Mucosa of gallbladder (tissue), 1 donor: ENCODE data around the gene PACSIN2. TPM values are rescaled to one million over a fixed set of nuclear protein-coding genes. Genes with fewer than 3 reads are reported as not detected.
"Not testable (repeated sequence)": the region's sequence is repeated elsewhere in the genome, so short reads cannot be mapped to it uniquely, and the experiment has no call there.

Source experiments
- DNase-seq: peaks from one replicate; pipeline ENCODE4 v3.0.0-alpha.2; 2020; ENCODE audit warnings: low spot score
- total RNA-seq: library from RNA; stranded (reverse); gene quantifications from one replicate; pipeline ENCODE4 v1.2.1, GENCODE V29; 2021
- donor health status: DM: no; HTN: no; CAD: no.

PACSIN2 gene
- total RNA-seq, 1 donor from 2014 or later: 182 TPM

DNA sequence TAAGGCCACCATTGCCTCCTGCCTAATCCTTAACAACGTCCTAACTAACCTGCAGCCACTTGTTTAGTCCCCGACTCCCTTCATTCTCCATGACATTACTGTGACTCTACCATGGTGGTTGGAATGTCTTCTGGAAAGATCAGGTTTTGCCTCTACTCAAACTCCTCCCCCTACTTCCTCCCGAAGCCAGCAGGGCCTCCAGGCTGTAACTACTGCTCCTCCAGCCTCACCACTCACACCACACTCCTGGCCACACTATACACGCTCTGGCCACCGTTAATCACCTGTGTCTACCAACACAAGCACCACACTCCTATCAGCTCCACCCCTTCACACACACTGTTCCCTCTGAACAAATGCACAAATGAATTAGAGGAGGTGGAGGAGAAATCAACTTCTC, 69.2 kb downstream of the PACSIN2 start:
- no peak for DNase-seq

DNA sequence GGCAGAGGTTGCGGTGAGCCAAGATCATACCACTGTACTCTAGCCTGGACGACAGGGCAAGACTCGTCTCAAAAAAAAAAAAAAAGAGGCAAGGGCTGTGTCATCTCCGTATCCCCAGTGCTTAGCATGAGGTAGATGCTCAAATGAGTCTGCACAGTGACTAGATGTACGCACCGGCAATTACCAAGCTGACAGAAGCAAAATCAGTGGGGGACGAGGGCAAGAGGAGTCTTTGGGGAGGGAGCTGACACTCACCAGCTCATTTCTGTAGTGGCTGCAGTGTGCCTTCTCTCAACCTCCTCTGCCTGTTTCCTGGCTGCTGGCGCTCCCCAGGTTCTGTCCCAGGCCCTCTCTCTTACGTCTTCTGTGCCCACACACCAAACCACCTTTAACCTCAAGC, 69.9 kb downstream of the PACSIN2 start:
- no peak for DNase-seq

- DNase-seq: no peak
Measured at GRCh38 chr22:42944409-42944808, 70.5 kb downstream of the PACSIN2 start.

- DNase-seq: no peak
Measured at GRCh38 chr22:42943981-42944380, 71.0 kb downstream of the PACSIN2 start.

DNA sequence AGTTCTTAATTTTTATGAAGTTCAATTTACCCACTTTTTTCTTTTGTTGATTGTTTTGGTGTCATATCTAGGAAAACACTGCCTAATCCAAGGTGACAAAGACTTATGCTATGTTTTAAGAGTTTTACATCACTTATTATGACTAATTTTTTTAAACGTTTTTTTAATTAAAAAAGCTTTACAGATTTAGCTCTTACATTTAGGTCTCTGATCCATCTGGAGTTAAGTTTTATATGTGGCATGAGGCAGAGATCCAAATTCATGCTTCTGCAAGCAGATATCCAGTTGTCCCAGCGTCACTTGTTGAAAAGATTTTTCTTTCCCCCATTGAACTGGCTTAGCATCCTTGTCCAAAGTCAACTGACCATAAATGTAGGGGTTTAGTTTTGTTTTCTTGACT, 72.6 kb downstream of the PACSIN2 start:
- DNase-seq: no peak

DNA sequence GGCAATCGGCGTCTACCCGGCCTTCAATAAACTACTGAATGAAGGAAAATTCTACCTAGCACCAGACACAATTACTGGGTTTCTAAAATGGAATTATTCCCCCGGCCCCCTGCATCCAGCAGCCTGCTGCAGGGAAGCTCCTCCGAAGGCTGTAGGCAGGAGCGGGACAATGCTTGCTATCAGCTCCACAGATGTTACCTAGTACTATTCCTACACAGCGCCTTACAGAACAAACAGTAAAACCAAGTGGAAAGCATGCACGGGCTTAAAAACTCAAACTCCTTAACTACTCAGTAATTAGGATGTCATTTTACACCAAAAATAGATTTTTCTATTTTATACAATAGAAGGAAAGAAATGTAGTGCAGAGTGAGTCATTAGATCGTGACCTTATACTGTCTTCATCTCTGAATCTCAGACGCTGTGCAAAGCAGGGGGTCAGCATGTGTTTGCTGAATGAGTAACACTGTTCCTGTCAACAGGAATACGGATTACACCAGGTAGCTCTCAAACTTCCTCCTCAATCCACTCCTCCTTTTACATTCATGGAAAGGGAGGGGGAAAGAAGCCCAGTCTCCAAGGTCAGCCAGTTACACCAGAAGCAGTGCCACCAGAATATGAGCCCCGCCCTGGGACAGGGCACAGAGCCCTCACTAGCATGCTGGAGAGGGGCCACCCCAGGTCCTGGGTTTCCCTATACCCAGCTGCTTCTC, 74.9 kb downstream of the PACSIN2 start:
- DNase-seq: peak; percentile 89

- DNase-seq: no peak
Measured at GRCh38 chr22:42939451-42939881, 75.5 kb downstream of the PACSIN2 start.

DNA sequence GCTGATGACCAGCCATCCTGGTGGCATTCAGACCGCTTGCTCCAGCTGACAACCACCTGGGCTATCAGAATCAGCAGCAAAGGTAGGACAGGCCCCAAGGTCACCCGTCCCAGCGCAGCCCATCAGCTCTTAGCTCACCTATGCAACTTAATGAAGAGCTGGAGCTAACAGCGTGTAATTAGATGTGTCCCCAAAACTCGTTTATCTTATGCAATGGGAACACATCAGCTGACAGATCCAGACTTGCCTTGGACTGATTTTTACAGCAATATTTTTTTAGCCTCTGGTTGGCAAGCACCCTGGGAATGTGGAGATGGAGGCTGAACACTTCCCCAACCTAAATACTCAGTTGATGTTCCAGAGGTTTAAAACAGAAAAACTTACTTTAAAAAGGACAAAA, 76.0 kb downstream of the PACSIN2 start:
- DNase-seq: no peak

DNA sequence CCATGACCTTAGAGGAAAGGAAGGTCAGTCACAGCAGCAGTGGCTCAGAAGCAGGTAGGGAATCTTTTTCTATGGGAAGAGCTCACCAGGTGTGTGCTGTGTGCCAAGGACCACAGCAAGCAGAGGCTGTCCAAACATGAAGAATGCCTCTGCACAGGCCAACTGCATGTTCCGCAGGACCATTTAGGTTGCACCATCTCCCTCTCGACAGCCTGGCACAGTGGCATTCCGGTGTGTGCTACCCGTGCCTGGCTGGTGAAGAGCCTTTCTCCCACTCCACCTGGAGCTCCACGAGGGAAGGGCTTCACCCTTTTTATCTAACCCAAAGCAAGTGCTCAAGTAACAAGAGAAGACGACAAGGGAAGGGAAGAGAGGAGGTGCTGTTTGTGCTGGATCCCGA, 76.5 kb downstream of the PACSIN2 start:
- DNase-seq: no peak

DNA sequence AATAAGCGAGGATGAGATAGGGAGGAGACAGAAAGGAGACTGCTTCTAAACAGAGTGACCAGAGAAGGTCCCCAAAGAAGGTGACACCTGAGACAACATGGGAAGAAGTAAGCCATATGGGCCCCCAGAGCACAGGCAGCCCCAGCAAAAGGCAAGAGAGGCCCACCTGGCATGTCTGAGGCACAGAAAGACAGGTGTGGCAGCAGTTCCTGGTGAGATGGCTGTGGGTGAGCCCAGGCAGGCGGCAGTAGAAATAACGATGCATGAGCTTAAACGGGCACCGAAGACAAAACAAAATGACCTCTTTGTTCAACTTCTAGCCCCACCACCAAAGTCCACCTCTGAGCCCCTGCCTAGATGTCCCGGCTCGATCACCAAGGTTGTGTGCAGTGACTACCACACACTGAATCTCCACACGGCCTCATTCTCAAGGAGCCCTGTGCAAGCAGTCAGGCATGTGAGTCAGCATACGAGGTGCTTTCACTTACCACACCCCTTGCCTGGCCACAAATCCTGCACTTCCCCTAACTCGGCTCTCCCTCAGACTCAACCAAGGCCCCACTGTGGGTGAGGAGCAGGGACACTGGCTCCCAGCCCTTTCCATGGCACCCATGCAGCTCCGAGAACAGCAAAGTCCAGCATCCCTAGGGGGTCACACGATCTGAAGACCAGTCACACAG, 77.6 kb downstream of the PACSIN2 start:
- DNase-seq: peak; percentile 58

DNA sequence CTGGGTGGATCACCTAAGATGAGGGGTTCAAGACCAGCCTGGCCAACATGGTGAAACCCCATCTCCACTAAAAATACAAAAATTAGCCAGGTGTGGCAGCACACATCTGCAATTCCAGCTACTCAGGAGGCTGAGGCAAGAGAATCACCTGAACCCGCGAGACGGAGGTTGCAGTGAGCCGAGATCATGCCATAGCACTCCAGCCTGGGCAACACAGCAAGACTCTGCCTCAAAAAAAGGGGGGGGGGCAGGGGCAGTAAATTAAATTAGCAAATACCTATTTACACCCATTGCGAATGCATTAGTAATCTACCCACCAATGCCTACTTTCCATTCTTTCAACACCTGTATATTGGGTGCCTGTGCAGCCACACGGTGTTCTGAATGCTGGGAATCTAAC, 78.3 kb downstream of the PACSIN2 start:
- not testable (repeated sequence) for DNase-seq

DNA sequence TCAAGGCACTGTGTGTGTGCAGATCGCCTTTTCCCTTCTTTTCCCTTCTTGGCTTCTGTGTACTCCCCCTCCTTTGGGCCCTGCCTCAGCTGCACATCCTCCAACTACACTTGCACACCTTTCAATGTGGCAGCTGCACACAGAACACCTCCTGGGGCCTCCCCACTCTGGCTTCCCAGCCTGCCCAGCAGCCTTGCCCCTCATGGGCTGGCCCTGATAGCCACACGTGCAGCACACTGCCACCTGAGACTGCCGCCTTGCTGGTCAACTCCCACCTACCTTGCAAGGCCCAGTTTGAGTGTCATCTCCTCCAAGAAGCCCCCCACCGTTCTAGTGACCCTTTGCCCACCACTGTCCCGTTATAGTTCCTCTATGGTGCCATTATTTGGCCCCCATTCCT, 80.6 kb downstream of the PACSIN2 start:
- DNase-seq: no peak

DNA sequence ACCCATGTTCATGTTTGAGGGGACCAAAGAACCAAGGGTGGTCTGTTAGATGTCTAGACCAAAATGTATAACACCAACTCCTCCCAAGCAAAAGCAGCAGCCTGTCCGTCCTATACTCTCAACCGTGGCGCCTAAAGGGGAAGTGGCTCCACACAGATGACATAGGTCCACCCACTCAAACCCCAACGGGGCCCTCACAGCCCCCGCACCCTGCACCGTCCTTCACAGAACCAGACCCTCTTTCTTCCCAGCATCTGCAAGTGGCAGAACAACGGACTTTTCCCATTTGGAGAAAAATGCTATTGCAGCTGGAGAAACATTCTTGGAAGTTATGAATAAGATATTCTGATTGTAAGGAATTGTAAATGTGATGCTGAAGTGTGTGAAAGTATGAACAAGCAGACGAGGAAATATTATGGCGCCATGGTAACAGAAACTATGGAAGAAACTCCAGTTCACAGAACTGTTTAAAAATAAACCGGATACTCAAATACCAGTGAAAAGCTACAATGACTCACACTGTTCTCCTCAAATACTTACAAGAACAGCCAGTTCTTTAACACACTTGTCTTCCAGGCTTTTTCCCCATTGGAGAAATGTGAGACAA, 81.4 kb downstream of the PACSIN2 start:
- DNase-seq: no peak

GRCh38 chr22:42932857-42933484, 82.0 kb downstream of the PACSIN2 start:
- DNase-seq: no peak

DNA sequence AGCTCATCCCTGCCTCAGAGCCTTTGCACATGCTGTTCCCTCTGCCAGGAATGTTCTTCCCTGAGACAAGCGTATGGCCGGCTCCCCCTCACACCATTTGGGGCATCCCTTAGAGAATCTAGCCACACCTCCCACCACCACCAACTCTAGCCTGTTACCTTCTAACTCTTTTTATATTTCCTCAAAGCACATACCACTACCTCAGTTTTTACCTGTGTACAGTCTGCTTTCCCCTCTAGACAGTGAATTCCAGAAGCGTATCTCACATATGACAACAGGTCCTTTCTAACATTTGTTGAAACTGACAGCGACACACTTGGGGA, 82.8 kb downstream of the PACSIN2 start:
- no peak for DNase-seq

DNA sequence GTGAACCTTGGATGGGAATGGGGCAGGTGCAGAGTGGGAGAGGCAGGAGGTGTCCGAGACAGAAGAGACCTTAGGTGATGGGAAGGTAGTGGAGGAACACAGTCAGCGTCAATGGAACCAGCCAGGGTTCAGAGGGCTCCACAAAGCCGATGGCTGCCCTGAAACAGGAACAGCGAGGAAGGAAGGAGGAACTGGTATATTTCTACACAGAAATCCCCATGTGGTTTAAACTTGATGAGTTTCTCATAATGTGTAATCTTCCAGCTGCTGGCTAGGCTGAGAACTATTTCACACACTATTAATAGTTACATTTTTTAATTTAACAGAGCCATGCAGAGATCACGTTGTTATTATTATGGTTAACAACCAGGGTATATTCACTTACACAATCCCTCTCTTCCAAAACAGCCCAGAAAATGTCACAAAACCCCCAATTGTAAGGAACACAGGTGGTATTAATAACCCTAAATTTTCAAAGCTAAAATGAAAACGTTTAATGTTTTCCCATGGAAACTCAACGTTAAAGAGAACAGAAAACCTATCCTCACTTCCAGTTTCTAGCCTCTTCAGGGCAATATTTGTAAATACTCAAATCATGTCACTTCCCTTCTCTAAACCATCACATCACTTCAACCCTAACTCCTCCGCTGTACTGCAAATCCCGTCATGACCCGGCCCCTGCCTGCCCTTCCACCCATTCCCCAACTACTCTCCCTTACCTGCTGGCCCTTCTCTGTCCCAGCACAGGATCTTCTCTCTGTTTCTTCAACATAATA, 83.3 kb downstream of the PACSIN2 start:
- no peak for DNase-seq

- no peak for DNase-seq
Measured at GRCh38 chr22:42930810-42931420, 84.0 kb downstream of the PACSIN2 start.

DNA sequence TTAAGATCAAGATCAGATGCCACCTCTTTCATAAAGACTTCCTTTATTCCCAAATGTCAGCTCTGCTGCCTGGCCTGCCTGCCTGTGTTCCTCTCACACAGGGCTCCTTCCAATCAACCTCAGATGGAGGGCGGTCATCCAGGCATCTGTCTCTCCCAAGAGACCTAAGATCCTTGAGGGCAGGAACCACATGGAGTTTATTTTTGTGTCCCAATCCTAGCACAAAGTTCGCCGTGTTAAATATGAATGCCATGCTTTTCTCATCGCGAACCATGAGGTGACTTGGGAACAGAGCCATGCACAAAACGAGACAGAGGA, 85.2 kb downstream of the PACSIN2 start:
- no peak for DNase-seq

GRCh38 chr22:42928969-42929837, 85.7 kb downstream of the PACSIN2 start:
- DNase-seq: no peak

- no peak for DNase-seq
Measured at GRCh38 chr22:42927966-42928365, 87.0 kb downstream of the PACSIN2 start.

DNA sequence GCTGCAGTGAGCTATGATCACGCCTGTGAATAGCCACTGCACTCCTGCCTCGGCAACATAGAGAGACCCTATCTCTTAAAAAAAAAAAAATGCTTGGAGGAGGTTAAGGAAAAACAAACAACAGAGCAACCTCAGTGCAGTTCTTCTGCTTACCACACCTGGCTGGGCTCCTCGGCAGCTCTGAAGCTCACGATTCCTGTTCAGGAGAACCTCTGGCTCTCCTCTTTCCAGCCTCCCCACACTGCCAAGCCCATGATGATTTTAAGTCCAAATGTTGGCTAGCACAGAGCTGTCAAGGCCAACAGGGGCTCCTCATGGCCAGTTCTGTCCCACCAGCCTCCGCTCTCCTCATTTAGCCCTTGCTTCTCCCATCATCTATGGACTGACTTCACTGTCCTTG, 88.2 kb downstream of the PACSIN2 start:
- DNase-seq: no peak
